GM19351 (cell line): ENCODE results near the gene SERPINA10.
"Not testable (repeated sequence)": the region's sequence is repeated elsewhere in the genome, so short reads cannot be mapped to it uniquely, and the experiment has no call there.

Experiments used
- ATAC-seq: cut with Tn5 transposase; IDR thresholded peaks from one replicate; pipeline ENCODE4 v1.9.1; 2021; ENCODE audit warnings: mild to moderate bottlenecking, moderate library complexity; ENCODE audit not compliant: unreplicated experiment

SERPINA10 gene

DNA sequence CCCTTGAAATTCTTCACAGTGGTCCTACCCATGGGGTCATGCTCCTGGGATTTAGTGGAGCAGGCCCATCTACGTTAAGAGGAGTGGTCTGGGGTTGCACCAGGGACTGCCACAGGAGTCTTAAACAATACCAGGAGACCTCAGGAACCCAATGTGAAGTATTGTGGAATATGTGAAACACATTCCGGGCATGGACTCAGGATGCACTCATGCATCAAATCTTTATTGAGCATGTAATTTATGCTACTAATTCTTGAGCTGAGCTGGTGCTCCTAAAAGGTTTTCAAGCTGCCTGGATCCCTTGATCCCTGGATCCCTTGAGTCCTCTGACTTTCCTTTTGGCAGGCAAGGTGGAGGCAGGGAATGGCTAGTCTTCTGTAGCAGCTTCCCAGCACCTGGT is 8.8 kb downstream of the SERPINA10 start:
- ATAC-seq = no peak

DNA sequence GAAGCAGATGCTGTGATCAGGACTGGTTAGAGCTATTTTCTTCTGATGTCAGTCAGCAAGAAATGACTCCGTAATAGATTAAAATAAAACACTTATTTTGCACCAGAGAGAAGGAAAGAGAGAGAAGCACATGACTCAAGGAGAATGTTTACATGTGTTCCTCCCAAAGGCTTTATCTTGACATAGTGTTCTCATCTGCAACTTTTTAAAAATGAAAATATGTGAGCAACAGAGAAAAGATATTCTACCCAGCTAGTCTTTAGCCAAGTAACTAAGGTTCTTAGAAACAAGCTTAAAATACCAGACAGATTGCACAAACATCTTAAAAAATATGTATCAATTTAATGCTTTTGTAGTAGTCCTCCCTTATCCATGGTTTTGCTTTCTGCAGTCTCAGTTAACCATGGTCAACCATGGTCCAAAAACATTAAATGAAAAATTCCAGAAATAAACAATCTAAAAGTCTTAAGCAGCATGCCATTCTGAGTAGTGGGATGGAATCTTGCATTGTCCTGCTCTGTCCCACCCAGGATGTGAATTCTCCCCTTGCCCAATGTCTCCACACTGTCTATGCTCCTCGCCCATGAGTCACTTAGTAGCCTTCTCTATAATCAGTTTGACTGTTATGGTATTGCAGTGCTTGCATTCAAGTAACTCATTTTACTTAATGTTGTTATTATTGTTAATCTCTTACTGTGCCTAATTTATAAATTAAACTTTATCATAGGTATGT is 9.9 kb downstream of the SERPINA10 start:
- ATAC-seq = no peak

DNA sequence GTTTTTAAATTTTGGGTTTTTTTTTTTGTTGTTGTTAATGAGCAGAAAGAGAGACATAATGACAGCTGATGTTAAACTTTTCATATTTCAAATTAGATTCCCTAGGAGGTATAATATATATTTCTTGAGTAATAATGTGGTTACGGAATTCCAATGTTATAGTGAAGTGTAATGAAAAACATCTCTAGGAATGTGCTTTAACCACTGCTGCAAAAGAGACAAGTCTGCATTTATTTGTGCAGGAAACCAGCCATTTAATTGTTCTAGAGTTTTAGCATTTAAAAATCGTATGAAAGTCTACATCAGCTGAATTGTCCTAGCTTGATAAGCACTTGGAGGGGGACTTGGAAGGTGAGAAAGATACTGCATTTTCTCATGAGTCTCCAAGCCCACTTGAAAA is 14.3 kb downstream of the SERPINA10 start:
- no peak for ATAC-seq

DNA sequence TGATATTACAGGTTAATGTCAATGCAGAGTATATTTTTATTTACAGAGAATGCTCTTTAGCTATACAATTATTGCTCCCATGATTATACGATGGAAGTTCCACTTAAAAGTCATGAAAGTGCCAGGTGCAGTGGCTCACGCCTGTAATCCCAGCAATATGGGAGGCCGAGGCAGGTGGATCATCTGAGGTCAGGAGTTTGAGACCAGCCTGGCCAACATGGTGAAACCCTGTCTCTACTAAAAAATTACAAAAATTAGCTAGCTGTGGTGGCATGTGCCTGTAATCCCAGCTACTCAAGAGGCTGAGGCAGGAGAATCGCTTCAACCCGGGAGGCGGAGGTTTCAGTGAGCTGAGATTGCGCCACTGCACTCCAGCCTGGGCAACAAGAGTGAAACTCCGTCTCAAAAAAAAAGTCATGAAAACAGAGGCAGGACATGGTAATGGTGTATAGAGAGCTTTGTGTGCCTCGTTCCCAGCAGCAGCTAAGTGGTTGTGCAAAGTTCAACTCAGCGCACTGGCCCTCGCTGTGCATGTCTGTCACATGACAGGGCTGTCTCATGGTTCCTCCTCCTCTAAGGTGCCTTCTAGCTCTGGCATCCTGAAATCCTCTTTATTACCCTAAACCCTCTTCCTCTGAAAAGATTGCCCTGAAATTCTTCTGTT is 16.0 kb downstream of the SERPINA10 start:
- not testable (repeated sequence) for ATAC-seq

DNA sequence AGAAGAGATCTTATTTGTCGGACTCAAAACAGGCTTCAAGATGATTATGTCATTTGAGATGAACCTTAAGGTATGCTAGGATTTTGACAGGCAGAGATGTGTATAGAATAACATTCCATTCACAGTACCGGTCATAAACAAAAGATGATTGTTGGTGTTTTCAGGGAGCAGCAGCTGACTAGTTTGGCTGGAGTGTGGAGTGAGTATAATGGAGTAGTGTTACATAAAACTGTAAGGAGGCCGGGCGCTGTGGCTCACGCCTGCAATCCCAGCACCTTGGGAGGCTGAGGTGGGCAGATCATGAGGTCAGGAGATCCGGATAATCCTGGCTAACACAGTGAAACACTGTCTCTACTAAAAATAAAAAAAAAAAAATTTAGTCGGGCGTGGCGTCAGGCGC is 23.9 kb downstream of the SERPINA10 start:
- no peak for ATAC-seq

DNA sequence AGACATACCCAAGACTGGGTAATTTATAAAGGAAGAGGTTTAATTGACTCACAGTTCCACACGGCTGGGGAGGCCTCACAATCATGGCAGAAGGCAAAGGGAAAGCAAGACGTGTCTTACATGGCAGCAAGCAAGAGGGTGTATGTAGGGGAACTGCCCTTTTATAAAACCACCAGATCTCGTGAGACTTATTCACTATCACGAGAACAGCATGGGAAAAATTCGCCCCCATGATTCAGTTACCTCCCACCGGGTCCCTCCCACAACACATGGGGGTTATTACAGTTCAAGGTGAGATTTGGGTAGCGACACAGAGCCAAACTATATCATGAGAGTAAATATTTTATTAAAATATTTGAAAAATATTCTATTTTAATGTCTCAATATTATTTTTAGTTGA is 24.5 kb downstream of the SERPINA10 start:
- ATAC-seq = not testable (repeated sequence)

DNA sequence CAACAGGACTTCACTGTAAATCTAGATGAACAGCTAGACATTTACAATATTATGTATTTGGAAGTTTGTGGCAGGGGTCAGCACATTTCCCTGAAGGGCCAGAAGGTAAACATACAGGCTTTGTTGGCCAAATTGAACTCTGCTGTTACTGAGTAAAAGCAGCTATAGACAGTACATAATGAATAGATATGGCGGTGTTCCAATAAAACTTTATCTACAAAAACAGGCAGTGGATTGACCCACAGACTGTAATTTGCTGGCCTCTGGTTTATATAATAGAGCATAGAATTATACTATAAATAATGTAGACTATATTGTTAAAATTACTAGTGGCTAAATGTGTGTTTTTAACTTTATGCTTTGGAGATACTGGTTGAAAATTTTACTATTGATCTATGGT is 25.7 kb downstream of the SERPINA10 start:
- ATAC-seq = no peak

DNA sequence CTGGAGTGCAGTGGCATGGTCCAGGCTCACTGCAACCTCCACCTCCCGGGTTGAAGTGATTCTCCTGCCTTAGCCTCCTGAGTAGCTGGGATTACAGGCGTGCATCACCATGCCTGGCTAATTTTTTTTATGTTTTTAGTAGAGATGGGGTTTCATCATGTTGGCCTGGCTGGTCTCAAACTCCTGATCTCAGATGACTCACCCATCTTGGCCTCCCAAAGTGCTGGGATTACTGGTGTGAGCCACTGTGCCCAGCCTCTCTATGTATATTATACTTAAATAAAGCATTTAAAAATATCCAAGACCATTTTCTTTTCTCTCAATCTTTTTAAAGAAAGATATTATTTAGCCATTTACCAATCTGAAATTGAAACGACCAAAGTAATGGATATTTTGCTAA is 28.9 kb downstream of the SERPINA10 start:
- ATAC-seq = not testable (repeated sequence)

DNA sequence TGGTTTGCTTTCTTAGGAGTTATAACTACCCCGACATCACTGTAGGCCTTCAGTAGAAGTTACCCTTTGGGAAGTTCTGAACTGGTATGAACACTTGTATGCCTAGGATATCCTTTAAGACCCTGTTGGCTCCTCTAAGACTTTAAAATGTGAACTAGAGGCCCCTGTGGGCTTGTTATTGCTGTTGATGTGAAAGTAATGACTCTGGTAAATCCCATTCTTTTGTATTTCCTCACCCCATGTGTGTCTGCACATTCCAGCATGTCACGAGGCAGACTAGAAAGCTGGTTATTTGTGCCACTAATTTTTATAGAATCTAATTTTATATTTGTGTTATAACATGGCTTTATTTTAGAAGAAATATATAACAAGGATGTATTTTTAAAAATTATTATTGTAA is 48.9 kb downstream of the SERPINA10 start:
- ATAC-seq = no peak

DNA sequence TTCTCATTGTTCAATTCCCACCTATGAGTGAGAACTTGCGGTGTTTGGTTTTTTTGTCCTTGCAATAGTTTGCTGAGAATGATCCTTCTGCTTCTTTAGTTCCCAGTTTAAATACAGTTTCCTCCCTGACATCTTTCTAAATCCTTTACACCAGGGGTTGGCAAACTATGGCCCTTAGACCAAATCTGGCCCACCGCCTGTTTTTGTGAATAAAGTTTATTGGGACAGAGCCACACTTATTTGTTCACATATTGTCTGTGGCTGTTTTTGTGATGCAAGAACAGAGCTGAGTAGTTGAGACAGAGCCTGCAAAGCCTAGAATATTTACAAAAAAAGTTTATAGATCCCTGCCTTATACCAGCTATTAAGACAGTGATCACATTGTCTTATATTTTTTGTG is 53.7 kb downstream of the SERPINA10 start:
- no peak for ATAC-seq

DNA sequence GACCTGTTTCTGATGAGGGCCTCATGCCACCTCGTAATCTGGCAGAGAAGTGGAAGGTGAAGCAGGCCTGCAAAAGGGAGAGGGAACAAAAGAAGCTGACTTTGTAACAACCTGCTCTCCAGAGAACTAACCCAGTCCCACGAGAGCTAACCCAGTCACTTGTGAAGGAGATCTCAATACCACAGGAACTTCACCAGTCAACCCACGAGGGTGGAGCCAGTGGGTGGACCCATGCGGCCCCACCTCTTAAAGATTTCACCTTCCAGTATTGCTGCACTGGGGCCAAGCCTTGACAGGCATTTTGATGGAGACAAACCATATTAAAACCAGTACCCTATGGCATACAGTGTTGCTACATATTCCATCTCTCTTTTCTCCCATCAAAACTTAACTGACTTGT is 55.1 kb downstream of the SERPINA10 start:
- no peak for ATAC-seq

DNA sequence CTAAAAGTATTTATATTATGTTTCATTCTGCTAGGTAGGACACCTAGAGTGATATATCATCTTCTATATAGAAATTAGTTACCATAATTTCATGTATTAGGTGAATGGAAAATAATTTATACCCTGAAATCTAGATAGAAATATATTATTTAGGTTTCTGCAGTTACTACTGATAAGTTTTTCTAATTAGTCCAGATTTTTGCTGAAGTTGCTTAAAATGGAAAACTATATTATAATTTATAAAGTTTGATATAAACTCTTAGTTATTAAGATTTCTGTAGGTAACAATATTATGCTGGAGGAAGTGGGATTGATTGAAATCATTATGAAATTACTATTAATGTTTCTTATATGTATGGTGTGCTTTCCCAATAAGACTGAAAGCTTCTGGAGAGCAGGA is 56.0 kb downstream of the SERPINA10 start:
- ATAC-seq = no peak
